ENCODE measurements around the gene BOK. TPM values are rescaled to one million over a fixed set of nuclear protein-coding genes. Genes with fewer than 3 reads are reported as not detected.

BOK gene
- 10 to 100 TPM; 11.2 to 25.7 TPM for total RNA-seq

DNA sequence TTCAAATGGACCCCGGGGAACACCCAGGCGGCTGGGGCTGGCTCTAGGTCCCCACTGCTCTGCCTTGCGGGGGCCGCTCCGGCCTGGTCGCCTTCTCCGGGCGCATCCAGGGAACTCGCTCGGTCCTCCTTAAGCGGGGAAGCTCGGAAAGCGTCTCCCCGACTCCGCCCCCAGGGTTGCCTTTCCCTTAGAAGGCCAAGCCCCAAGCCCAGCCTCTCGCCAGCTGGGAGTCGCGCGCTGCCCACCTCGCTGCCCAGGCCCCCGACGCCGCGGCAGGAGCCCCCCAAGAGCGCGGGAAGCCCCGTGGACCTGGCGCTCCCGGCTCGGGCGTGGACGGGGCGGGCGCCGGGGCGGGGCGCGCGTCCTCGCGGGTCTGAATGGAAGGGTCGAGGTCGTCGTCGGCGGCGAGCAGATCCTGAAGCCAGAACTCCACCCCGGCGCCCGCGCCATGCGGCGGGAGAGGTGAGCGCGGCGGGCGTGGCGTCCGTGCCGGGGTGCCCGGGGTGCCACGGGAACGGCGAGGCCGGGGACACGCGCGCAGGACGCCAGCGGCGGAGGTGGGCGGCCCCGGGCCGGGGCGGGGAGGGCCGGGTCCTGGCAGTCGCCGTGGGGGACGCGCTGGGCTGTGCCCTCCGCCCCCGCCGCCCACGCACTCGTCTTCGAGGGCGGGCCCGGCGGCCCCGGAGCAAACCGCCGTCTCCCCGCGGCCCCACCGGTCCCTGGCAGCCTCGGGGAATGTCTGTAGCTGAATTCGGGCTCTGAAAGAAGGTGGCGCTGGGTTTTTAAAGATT lies at the start of gene BOK:
Gene BOK (plus strand): TSS at position 214 of the 791 bp plus-strand sequence. CDS start 739 bp downstream, outside the sequence.
- peak within 1 kb of the TSS; percentile 60 to 67 for H3K27ac ChIP-seq
- H3K36me3 ChIP-seq, result no peaks in the 10 kb centered on the region
- no peaks in the 10 kb centered on the region for H3K27me3 ChIP-seq
- no peak for TF ChIP-seq CTCF (IDR thresholded peaks at IDR 0.05)
- no peak for DNase-seq (ENCODE audit: low spot score)
- peaks cover 0 to 43% of the 10 kb centered on the region in 2 donors for H3K4me1 ChIP-seq
- peak within 1 kb of the TSS; percentile 43 to 69 for H3K4me3 ChIP-seq
- peaks cover 0 to 19% of the 10 kb centered on the region in 2 donors for H3K9me3 ChIP-seq

DNA sequence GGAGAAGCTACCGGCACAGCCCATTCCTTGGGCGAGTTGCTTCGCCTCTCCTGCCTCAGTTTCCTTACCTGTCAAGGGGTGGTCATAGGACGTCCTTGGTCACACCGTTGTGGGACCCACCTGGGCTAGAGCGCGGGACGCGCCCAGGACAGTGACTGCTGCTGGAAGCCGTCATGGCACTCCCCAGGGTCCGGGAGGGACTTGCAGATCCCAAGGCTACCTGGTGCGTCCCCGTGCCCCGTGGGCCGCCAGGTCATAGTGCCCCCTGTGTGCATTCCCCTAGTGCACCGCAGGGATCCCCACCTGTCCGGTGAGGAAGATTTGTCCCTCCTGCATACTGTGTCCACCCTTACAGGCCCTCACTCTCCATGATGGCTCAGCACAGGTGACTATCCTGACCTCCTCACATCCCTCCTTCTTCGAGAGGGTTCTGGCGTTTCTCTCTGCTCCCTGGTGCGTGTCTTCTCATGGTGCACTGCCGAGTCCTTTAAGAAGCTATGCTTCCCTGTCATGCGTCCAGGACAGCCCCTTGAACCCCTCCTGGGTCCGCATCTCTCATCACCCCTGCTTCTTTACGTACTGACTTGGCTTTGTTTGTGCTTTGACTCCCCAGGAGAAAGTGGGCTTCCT lies 49.3 kb upstream of the BOK start:
- Histone ChIP-seq H3K9me3 (no peaks in the 10 kb centered on the region), H3K27me3 (no peaks in the 10 kb centered on the region), H3K4me1 (peaks cover 0 to 39% of the 10 kb centered on the region in 2 donors), H3K4me3 (peak overlapping the region; percentile 88 to 97), H3K36me3 (no peaks in the 10 kb centered on the region), H3K27ac (peak overlapping the region; percentile 96)
- no peak for DNase-seq (ENCODE audit: low spot score)
- no peak for TF ChIP-seq CTCF (IDR thresholded peaks at IDR 0.05)

DNA sequence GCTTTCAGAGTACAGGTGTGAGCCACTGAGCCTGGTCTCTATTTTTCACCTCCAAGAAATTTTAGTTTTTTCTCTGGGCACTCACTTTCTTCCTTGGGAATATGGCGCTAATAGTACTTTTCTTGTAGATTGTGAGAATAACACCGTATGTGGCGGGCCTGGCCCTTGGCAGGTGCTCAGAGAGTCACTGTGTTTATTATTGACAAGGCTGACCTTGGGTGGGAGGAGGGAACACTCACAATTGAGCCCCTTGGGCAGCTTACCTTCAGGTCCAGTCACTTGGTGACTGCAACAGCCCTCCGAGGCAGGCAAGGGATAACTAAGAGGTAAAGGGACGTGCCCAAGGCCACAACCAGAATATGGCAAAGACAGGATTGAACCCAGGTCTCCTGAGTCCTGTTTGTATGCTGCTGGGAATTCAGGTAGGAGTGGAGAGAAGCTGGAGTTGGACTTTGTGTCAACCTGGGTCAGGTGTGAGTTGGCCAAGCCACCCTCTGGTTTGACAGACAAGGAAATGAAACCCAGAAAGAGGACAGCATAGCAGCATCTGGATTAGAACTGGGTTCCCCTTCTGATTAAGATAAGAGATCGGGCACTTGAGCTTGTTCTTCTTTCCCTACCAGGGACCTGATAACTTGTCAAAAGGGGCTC lies 47.3 kb upstream of the BOK start:
- no peak for DNase-seq (ENCODE audit: low spot score)

GRCh38 chr2:241514553-241514952 lies 44.0 kb upstream of the BOK start:
- peaks cover 0 to under 1% of the 10 kb centered on the region in 2 donors for H3K27me3 ChIP-seq
- H3K36me3 ChIP-seq, result no peaks in the 10 kb centered on the region
- H3K4me1 ChIP-seq, result peaks cover 0 to 1% of the 10 kb centered on the region in 2 donors
- TF ChIP-seq CTCF (IDR thresholded peaks at IDR 0.05), result no peak
- DNase-seq (ENCODE audit: low spot score), result no peak
- no peak overlapping the region for H3K4me3 ChIP-seq
- H3K27ac ChIP-seq, result no peak overlapping the region
- no peaks in the 10 kb centered on the region for H3K9me3 ChIP-seq

More for the DNA sequence above, 47.3 kb upstream of the BOK start:
- no peak for TF ChIP-seq CTCF (IDR thresholded peaks at IDR 0.05)
- Histone ChIP-seq H3K36me3 (no peaks in the 10 kb centered on the region), H3K4me3 (no peak overlapping the region), H3K9me3 (no peaks in the 10 kb centered on the region), H3K4me1 (peaks cover 0 to 25% of the 10 kb centered on the region in 2 donors), H3K27ac (no peak overlapping the region), H3K27me3 (no peaks in the 10 kb centered on the region)

DNA sequence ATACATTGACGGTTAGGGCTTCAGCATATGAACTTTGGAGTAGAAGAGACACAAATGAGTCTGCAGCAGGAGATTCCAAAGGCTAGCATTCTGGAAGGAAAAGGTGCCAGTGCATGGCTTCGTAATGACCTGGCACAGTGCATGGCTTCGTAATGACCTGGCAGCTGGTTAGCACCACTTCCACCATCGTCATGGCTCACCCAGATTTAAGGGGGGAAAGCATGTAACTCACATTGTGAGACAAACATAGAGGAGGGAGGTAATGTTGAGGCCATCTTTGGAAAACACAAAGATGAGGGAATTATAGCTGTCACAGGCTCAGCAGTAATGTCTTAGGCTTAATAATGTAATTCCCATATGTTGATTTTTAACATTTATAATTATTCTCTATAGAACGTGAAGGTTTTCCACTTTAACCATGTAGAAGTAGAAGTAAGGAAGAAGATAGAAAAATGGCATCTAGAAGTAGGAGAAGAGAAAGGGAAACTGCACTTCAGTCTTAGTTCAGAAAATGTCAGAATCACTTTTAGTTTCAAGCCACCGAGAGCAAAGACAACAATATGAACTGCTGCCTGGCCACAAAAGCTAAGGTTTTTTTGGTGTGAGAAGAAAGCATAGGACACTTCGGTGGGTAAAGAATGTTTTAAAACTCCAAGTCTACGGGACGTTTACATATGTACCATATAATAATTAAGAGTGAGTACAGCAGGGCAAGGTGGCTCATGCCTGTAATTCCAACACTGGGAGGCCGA lies 43.4 kb upstream of the BOK start:
- no peak overlapping the region for H3K27ac ChIP-seq
- no peaks in the 10 kb centered on the region for H3K9me3 ChIP-seq
- H3K36me3 ChIP-seq, result no peaks in the 10 kb centered on the region
- no peaks in the 10 kb centered on the region for H3K4me1 ChIP-seq
- no peak for TF ChIP-seq CTCF (IDR thresholded peaks at IDR 0.05)
- peaks cover 0 to 3% of the 10 kb centered on the region in 2 donors for H3K27me3 ChIP-seq
- no peak overlapping the region for H3K4me3 ChIP-seq
- no peak for DNase-seq (ENCODE audit: low spot score)

All from right atrium auricular region (tissue), 2 donors.